HG02588 (cell line): ENCODE measurements around the gene DNER.
"Not testable (repeated sequence)": the region's sequence is repeated elsewhere in the genome, so short reads cannot be mapped to it uniquely, and the experiment has no call there.

ENCODE experiments used
- ATAC-seq: cut with Tn5 transposase; IDR thresholded peaks from one replicate; pipeline ENCODE4 v1.9.1; 2021; ENCODE audit warnings: mild to moderate bottlenecking, moderate library complexity; ENCODE audit not compliant: unreplicated experiment

DNER gene

GRCh38 chr2:229514273-229514895, 200.0 kb downstream of the DNER start:
- ATAC-seq, result no peak

DNA sequence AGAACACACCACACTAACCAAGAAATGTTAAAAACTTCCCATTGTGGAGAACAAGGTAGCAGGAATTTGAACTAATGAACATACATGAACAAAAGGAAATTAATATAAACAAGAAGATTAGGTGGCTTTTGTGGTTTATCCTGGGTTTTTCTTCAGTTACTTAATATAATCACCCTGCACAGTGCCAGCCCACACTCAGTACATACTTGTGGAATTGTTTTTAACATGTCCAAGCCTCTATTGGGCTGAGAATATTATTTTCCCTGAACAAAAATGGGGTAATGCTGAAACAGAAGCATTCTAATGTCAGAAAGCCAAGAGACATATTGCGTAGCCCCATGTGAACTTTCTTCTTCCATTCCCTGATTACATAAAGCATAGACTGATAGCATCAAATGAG, 202.8 kb downstream of the DNER start:
- ATAC-seq, result no peak

DNA sequence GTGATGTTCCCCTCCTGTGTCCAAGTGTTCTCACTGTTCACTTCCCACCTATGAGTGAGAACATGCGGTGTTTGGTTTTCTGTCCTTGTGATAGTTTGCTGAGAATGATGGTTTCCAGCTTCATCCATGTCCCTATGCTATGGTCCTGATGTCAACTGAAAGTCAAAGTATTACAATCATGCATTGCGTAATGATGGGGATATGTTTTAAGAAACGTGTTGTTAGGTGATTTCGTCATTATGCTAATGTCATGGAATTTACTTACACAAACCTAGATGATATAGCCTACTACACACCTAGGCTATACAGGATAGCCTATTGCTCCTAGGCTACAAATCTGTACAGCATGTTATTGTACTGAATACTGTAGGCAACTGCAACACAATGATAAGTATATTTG, 207.7 kb downstream of the DNER start:
- ATAC-seq, result not testable (repeated sequence)

- no peak for ATAC-seq
These were observed 213.1 kb downstream of the DNER start for GRCh38 chr2:229501051-229501794.

DNA sequence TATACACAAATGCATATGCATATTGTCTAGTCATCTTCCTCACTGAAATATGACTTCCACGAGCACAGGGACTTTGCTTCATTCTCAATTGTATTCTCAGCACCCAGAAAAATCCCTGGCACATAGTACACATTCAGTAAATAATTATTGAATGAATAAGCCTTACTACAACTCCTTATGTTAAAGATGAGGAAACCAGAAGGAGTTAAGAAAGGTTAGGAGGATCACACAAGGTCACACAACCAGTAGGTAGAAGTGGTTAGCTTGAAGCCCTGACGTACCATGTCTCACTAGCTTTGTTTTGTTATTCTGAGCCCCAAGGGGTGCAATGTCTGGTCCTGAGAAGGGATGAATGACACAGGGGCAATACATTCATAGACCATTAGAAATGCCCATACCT, 222.3 kb downstream of the DNER start:
- no peak for ATAC-seq

DNA sequence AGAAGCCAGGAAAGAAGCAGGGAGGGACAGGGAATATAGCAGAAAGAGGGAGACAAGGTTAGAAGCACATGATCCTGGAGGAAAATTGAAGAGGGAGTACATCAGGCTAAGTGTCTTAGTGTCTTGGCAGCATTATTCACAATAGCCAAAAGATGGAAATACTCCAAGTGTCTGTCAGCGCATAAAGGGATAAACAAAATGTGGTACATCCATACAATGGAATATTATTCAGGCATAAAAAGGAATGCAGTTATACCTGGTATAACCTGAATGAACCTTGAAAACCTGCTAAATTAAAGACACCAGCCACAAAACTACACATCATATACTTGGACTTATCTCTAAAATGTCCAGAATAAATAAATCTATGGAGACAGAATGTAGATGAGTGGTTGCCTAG, 224.2 kb downstream of the DNER start:
- no peak for ATAC-seq

- ATAC-seq, result no peak
These were observed 225.3 kb downstream of the DNER start for GRCh38 chr2:229489016-229489415.

DNA sequence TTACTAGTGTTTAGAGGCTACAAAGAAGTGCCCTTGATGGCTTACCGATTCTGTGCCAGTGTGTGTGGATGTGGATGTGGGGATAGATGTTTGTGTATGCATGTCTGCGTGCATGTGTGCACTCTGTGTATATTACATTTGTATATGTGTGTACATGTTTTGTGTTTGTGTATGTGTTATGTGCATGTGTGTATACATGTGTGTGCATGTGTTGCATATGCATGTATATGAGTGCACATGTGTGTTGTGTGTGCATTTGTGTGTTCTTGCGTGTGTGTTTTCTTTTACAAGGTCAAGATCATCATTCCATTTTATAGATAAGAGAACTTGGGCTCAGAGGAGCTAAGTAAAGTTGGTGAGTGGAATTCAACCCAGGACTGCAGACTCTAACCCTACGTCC, 226.1 kb downstream of the DNER start:
- ATAC-seq, result no peak

DNA sequence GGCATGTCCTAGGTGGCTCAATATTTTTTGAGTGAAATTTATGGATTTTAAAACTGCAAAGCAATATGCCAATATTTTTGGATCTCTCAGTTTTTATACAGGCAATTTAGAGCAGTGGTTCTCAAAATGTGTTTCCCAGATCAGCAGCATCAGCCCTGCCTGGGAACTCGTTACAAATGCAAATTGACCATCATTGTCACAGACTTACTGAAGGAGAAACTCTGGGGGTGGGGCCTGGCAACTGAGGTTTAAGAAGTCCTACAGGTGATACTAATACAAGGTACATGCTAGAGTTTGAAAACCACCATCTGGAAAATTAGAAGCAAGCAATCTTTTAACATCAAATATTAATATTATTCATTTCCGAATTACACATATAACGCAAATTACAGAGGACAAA, 227.7 kb downstream of the DNER start:
- ATAC-seq, result no peak

DNA sequence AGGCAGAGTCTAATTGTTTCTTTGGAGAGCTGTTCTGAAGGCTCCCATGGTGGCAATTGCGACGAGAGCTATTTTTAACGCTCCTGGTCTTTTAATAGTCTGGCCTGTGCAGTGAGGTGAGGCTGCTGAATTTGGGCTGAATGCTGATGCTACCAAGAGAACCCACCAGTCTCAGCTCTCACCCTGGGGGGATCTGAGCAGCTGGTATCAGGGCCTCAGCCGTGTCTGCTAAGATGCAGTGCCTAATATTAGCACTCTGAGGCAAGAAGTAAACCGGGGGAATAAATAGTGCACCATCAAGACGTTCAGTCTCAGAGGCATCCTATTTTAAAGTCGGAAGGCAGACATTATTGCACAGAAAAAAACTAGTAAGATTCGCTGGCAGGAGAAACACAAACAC, 228.5 kb downstream of the DNER start:
- no peak for ATAC-seq

DNA sequence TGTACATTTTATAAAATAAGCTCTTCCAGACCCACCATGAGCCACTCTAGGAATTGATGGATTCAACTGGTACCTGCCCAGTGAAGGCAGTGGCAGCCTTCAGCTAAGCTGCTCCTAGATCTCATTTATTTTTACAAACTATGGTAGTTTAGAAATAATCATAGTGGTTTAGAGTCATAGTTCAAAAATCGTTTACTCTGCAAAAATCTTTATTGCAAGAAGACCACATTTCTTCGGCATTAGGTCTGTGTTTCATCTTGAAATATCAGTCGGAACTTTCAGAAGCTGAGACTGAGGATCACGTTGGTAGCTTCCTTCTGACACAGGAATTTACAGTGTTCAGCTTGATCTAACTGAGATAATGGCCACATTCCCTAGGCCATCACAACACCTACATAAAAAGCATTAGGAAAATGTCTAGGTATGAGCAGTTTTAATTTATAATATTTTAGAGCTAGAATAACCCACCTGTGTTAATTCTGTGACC, 237.0 kb downstream of the DNER start:
- no peak for ATAC-seq

DNA sequence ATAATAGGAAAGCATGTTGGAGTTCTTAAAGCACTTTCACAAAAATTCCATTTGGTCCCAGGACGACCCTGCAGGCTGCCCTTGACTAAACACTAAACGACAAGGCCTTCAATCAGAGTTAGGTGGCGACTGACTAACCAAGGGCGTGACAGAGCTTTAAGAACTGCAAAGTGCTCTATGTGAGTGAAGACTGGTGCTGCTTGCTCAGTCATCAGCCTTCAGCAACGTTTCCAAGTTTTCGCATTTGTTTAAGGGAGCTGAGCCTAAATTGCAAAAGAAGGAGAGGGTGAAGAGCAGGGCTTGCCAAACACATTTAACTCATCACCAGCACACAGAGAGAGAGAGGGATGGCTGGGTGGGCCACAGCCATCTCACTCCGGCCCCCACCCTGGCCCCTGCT, 238.6 kb downstream of the DNER start:
- ATAC-seq, result no peak

GRCh38 chr2:229474125-229474524, 240.2 kb downstream of the DNER start:
- no peak for ATAC-seq

DNA sequence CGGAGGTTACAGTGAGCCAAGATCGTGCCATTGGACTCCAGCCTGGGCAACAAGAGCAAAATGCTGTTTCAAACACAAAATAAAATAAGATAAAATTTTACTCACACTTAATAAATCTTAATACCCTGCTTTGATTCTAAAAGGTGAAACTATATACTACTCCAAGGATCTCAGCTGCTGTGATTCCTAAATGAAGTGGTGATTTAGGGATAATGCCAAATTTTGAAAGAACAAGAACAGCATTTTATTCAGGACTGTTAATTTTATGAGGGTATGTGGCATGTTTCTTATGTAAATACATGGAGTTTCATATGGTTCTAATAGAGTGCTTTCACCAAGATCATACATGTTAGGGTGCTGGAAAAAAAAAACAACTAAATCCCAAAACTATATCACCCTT, 243.6 kb downstream of the DNER start:
- ATAC-seq, result no peak

DNA sequence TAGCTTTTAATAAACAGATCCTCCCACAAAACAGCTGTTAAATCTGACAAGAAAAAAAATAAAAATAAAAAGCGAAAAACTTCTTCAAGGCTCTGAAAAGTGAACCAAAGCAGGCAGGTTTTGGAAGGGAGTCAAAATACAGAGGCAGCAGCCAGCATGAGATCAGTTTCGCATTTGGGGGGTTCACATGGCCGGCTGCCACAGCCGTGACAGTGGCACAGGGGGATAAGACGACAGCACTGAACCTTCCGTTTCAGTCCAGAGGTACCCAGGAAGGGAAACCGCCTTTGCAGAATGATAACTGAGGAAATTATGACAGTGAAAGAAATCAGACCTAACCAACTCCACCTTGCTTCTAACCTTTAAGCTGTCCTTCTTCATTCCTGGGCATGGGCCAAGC, 246.6 kb downstream of the DNER start:
- ATAC-seq, result no peak

DNA sequence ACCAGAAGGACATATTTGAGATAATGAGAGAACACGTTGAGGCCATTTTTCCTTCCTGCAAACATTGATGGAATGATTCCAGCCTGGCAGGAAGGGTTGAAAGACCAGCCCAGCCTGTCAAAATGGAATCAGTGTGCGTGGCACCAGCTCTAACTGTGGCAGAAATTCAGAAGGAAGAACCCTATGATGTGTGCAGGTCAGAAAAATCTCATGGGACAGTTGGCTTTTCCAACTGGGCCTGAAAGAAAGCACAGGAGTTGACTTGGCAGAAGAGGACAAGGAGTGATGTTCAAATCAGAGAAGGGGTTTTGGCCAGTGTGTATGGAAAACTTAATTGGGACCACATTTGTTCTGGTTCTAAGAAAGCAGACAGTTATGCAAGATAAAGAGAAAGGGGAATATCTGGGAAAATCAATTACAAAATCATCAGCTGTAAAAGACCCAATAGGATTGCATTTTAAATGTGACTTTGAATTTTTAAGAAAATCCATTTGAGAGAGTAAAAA, 250.5 kb downstream of the DNER start:
- ATAC-seq, result no peak

GRCh38 chr2:229462112-229462511, 252.2 kb downstream of the DNER start:
- no peak for ATAC-seq

GRCh38 chr2:229456091-229456490, 258.3 kb downstream of the DNER start:
- no peak for ATAC-seq

DNA sequence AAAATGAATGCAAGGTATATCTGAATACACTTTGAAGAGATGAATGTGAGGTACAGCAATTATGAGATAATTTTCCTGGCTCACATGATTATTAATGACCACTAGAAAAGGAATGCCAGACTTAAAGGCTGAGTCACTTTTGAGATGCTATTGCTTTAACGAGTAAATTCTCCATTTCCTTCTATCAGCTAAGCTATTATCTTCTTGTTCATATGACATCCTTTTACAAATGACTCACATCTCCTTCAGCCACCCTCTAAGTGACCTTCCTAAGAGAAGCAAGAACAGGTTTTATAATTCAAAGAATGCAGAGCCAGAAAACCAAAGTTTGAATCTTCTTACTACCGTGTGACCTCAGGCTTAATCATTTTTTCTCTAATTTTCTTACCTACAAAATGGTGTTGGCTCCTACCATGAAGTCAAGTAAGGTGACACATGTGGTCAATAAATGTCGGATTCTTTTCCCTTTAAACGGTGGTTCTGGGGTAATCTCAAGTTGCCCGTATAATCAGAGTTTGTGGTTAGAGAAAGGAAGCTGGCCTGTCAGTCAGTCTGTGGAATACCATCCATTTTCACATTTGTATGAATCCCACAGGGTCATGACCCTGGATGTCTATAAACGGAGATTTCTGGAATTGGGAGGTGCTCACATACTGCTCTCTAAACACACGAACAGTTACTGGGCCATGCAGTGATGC, 259.3 kb downstream of the DNER start:
- ATAC-seq, result no peak

GRCh38 chr2:229453230-229453629, 261.1 kb downstream of the DNER start:
- no peak for ATAC-seq

- ATAC-seq, result no peak
These were observed 262.5 kb downstream of the DNER start for GRCh38 chr2:229451852-229452251.

DNA sequence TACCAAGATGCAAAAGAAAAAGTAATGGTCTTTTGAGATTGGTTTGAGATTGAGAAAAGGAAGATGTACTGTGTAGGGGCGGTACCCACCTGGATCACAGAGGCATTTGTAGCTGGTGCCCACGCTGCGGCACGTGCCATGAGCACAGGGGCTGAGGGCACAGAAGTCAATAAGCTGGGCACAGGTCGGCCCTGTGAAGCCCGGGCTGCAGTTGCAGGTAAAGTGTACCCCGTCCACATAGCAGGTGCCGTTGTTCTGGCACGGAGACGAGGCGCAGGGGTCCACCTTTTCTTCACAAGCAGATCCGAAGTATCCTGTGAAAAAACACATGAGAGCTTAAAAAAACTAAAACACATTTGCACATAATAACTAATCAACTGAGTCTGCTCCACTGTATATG, 267.1 kb downstream of the DNER start:
- ATAC-seq, result no peak
